NCI-H2029 (cell line): ENCODE measurements around the gene YWHAQ.

Experiments used
- DNase-seq: peaks from one replicate; lab custom pipeline; 2025; lab: John Stamatoyannopoulos, UW

The YWHAQ gene

GRCh38 chr2:9630736-9631552, at the start of gene YWHAQ:
TSS of gene YWHAQ (minus strand) at chr2:9630997. CDS start at chr2:9630452, 545 bp downstream.
- peak; percentile 97 for DNase-seq

DNA sequence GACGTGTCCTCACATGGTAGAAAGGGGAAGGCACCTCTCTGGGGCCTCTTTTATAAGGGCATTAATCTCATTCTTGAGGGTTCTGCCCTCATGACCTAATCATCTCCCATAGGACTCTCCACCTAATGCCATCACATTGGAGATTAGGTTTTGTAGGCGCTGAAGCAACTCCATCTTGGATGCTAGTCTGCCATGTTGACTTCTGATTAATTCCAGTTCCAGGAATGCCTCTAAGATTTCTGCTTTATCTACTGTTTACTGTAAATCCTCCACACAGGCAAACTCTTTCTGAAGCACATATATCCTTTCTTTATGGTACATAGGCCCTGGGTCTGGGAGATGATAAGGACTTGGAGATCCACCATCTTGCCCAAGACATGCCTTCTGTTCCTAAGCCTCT, 49.3 kb upstream of the YWHAQ start:
- DNase-seq = no peak

- DNase-seq = no peak
Observed at GRCh38 chr2:9679218-9679617, 48.4 kb upstream of the YWHAQ start.

DNA sequence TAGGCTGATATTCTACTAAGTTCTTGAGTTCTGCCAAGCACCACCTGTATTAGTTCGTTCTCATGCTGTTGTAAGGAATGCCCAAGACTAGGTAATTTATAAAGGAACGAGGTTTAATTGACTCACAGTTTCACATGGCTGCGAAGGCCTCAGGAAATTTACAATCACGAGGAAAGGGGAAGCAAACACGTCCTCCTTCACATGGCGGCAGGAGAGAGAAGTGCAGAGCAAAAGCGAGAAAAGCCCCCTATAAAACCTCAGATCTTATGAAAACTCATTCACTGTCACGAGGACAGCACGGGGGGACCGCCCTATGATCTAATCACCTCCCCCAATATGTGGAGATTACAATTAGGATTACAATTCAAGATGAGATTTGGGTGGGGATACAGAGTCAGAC, 47.7 kb upstream of the YWHAQ start:
- no peak for DNase-seq

DNA sequence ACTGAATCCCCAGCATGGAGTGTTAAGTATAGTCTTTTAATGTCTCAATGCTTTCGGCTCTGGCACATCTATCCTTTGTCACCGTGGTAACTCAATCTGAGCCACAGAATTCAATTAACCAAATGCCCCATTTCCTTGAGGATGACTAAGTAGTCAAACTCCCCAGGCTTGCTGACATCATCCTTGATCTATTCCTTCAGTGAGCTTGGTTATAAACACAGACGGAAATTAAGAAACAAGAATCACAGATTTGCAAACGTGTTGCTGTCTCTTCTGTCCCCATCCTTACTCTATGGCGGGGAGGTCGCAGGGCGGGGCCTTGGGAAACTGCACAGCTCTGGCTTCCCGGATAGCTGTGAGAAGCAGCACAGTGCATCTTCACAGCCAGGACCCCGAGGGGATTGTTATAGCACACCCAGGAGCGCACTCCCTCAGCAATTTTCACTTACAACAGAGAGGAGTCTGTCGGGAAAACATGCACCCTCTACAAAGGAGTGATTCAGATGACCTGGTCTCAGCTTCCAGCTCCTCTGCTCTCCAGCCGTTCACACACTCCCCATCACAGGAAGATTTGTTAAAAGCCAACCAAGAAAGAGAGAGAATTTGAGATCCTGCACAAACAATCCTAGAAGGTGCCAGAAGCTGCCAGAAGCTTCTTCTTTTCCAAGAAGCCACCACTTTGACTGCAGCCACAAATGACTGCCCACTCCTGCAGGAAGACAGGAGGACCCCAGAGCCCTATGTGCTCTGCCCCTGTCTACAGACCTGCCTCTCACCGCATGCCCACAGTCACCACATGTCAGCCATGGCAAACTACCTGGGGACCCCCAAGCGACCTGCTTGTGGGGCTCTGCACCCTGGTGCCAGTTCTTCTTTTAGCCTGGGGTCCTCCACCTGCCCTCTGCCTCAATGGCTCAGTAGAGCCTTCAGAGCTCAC, 44.9 kb upstream of the YWHAQ start:
- no peak for DNase-seq

- DNase-seq = no peak
Observed at GRCh38 chr2:9674891-9675414, 44.2 kb upstream of the YWHAQ start.

- DNase-seq = no peak
Observed at GRCh38 chr2:9673914-9674481, 43.2 kb upstream of the YWHAQ start.

DNA sequence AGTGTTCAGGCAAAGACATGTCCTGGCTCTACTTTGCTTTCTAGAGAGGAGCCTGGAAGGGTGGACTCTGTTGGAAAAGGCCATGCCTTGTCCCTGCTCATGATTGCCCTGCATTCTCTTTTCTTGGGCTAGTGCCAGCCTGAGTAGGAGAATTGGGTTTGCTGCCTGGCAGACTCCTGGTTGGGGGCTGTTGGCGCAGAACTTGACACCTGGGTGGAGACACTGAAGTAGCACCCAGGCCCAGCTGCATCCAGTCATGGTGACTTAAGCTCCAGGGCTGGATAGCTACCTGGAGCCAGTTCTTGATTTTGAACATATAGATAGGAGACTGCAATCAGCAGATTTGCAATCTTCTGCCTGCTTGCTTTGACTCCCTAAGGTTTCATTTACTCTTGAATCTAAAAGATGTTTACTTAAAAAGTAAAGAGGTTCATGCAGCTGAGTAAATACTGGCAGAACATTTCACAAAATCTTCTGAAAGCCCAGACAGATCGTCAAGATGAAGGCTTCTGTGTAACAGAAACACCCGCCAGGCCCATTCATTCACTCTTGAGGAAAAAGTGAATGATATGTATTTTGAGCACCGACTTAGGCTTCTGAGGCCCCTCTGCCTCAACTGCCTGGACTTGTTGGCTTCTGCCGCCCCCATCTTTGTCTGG, 38.0 kb upstream of the YWHAQ start:
- DNase-seq = peak; percentile 81

DNA sequence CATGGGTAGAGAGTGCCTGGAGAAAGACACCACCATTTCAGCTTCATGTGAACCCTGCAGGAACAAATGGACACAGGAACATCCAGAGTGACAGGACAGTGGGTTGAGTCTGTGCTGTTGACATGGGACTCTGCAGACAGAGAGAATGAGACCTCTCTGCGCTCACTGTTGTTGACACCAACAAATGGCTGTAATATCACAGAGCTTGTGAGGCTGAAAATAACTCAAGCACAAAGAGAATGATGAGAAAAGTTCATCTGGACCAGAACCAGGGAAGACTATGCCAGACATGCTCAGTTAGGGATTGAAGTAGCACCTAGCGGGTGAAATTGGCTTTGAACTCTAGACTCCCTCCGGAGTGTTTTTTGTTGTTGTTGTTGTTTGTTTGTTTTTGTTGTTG, 37.0 kb upstream of the YWHAQ start:
- DNase-seq = no peak

- DNase-seq = no peak
Observed at GRCh38 chr2:9666306-9666705, 35.5 kb upstream of the YWHAQ start.

DNA sequence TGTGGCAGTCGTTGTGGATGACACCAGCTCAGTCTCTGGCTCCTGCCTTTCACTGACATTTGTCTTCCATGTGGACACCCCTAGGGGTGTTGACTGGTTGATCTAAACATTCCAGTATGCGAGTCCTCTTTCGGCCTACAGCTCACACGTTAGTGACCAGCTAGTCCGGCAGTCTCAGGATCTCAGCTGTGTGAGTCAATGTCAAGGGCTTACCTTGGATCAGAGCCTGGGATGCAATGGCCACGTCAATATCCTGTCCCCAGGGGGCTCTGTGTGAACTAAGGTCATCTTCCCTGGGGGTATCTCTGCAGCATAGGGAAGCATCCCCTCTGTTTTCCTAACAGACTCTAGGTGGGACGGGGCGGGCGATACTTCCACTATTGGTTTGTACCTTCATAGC, 35.1 kb upstream of the YWHAQ start:
- no peak for DNase-seq

- no peak for DNase-seq
Observed at GRCh38 chr2:9664365-9664764, 33.6 kb upstream of the YWHAQ start.

- no peak for DNase-seq
Observed at GRCh38 chr2:9663008-9663879, 32.4 kb upstream of the YWHAQ start.

DNA sequence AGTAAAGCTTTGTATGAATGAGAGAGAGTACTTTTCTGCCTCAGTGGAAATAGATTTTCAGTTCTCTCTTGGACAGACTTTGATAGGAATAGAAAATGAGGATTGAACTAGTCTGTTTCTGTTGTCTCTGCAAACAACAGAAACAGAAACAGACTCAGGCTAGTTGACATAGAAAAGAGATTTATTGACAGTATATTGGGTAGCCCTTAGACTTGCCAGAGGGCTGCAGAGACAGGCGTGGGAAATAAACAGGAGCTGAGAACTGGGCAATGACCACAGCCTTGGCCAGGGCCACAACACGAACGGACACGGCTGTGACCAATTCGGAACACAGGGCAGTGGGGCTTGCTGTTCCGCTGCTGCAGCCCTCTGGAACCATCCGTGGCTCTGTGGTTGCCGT, 30.5 kb upstream of the YWHAQ start:
- no peak for DNase-seq

- DNase-seq = no peak
Observed at GRCh38 chr2:9660781-9661180, 30.0 kb upstream of the YWHAQ start.

GRCh38 chr2:9660154-9660553, 29.4 kb upstream of the YWHAQ start:
- DNase-seq = no peak

DNA sequence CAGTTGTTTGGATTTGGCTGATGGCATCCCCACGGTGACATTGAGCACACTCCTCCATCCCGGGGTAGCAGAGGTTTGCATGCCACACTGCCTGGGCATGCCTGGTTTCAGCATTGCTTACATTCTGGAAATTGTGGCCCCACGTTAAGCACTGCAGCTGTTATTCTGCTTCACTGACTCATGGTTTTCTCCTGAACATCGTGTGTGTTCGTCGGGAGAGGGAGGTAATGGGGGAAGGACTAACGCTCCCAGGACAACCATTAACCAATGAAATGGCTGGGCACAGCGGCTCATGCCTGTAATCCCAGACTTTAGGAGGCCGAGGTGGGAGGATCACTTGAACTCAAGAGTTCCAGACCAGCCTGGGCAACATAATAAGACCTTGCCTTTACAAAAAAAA, 28.2 kb upstream of the YWHAQ start:
- no peak for DNase-seq

GRCh38 chr2:9657731-9658130, 26.9 kb upstream of the YWHAQ start:
- no peak for DNase-seq

GRCh38 chr2:9657083-9657482, 26.3 kb upstream of the YWHAQ start:
- no peak for DNase-seq

DNA sequence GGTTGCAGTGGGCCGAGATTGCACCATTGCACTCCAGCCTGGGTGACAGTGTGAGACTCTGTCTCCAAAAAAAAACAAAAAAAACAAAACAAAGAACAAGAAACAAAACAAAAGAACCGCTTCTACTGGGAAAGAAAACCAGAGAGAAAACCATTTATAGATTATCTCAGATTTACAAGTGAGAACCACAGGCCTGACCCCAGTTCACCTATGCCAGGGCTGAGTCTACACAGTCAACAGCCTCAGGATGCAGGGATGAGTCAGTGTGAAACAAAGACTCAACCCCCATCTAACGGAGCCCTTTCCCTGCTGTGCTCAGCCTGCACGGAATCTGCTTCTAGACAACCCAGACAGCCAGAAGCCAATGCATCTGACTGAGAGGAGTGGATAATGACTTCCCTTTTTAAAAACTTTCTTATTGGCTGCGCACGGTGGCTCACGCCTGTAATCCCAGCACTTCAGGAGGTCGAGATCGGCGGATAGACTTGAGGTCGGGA, 25.5 kb upstream of the YWHAQ start:
- DNase-seq = no peak
